Posterior cingulate gyrus (tissue), 11 donors: ENCODE data around the gene MGAT3.

Experiments
- DNase-seq, 10 donors: peaks; one replicate each; pipeline versions ENCODE4 v3.0.0 to v3.0.0-alpha.2; 2020 to 2021; ENCODE audit warnings: mixed read lengths in 3 of 10
- intact Hi-C: fragments of 100-400 bp; cut with DNase I; formaldehyde crosslinking; loops from one replicate; pipeline ENCODE4 v1.15.1; 2023

Gene MGAT3

DNA sequence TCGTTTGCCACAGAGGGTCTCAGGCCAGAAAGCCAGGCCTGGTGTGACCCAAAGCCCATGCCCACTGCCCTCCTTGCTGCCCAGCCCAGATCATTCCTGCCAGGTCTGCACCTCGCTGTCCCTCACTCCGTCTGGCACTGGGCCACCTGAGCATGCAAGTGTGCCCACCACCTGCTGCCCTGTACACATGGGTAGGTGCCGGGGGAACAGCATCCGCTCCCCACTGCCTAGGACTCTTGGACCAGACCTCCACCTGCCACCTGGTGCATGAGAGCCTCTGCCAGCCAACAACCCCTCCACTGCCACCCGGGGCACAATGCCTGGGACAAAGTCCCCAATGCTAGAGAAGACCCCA lies 12.5 kb downstream of the MGAT3 start:
- intact Hi-C loops, result no loop called here
- no peak for DNase-seq

DNA sequence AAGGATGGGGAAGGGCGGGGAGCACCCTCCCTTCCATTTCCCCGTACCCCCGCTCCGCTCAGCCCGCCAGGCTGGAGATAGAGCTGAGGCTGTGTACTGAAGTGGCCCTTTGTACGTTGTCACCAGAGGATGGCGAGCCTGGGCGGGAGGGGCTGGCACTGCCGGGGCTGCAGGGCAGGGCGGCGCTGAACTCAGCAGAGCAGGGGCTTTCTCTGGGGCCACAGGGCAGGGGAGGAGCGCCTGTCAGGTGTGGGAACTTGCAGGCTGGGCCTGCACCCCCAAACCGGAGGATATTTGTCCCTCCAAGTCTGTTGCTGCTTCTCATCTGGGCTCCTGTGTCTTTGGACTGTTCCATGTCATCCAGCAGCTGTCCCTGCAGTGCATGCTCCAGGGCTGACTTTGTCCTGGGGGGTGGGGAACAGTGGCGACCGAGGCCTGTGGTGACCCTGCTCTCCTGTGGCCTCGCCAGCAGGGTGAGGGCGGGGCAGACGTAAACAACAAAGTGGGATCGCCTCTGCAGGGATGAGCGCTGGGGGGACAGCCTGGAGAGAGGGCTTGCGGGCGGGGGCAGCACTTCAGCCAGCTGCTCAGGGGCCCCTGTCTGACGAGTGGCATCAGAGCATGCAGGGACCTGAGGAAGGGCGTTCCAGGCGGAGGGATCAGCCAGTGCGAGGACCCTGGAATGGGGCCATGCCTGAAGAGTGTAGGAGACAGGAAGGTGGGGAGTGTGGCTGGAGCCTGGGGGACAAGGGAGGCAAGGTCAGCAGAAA lies 13.1 kb downstream of the MGAT3 start:
- intact Hi-C loops, result no loop called here
- peak; percentile 73 to 98 (median 87) for DNase-seq

DNA sequence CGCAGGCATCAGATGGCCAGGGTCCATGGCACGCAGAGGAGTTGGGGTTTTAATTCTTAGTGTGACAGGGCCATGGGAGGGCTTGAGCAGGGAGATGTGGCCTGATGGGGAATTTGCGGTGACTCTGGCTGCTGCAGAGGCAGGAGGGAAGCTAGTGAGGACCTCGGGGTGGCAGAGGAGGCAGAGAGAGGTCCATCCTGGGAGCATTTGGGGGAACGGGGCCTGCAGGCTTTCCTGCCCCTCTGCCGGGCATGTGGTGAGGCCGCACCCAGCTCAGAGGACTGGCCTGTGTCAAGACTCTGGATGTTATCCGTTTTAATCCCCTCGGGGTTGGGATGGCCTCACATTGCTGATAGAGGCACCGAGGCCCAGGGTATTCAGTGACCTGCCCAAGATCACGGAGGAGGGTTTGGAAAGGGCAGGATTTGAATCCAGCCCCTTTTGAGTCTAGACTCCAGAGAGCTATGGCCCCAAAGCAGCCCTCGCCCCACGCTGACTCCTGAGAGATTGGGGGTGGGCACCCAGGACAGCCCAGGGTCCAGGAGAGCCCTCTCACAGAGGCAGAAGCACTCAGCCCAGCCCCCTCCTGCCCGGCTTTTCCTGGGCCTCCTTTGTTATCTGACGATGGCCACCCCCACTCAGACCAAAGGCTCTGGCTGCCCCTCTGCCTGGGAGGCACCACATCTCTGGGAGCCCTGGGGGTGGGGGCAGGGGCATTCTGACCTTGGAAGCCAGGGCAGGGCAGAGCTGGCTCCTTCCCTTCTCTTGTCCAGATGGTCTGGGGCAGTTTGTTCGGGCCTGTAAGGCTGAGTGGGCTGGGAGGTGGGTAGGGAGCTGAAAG lies 13.9 kb downstream of the MGAT3 start:
- DNase-seq, result no peak
- intact Hi-C loops, result no loop called here

DNA sequence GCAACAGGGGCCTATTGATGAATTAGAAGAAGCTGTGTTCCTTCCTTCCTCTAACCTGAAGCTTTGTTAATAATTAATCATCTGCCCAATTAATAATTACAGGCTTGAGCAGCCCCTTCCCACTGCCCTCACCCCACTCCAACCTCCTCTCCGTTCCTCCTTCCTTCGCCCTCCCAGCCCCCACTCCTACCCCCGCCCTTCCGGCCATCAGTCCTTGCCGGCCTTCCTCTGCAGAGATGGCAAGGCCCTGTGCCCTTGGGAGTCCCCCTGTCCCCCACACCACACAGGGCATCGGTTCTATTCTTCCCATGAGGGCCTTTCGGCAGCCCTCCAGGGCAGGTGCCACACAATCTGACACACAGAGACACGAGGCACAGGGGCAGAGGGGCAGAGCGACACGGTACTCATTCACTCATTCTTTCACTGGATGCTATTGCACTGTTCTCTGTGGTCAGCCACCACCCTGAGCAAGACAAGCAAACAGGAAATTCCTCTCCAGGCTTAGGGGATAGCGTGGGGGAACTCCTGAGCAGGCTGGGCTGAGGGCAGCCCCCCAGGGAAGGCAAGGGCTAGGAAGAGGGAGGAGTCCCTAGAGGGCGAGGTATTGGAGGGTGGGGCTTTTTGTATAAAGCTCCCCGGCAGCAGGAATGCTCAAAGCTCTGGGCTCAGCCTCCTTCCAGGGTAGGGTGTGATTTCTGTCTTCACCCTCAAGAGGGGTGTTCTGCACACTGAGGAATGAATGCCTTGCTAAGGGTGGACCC lies 14.7 kb downstream of the MGAT3 start:
- no peak for DNase-seq
- intact Hi-C loops, result no loop called here

DNA sequence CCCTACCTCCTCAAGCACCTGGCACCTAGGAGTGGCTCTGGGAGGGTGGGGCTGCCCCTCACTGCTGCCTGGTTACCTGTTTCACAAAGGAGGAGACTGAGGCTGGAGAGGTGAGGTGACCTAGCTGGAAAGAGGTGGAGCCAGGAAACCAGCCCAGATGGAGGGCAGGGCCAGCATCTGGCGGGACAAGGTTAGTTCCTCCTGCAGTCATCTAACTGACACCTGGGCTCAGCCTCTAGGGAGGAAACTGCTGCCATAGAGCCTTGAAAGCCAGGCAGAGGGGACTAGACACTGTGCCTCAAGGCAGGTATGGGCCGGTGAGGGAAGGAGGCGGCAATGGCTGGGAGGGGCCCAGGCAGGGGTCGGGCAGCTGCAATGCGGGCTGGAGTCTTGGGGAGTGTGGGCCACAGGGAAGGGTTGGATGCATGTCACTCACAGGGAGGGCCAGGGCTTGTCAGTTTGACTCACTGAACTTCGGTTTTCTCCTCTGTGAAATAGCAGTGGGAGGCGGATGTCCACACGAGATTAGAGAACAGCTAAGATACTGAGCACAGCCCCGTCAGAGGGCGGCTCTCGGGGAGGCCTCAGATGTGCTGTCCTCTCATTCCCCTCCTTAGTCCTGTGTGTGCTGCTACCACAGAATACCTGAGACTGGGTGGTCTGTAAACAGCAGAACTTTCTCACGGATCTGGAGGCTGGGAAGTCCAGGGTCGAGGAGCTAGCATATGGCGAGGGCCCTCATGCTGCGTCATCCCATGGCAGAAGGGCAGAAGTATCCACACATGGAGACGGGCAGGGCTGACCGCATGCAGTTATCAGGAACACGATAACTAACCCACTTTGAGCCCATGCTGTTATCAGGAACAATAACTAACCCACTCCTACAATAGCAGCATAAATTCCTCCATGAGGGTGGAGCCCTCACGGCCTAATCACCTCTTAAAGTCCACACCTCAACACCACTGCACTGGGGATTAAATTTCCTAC lies 16.1 kb downstream of the MGAT3 start:
- intact Hi-C loops, result no loop called here

DNA sequence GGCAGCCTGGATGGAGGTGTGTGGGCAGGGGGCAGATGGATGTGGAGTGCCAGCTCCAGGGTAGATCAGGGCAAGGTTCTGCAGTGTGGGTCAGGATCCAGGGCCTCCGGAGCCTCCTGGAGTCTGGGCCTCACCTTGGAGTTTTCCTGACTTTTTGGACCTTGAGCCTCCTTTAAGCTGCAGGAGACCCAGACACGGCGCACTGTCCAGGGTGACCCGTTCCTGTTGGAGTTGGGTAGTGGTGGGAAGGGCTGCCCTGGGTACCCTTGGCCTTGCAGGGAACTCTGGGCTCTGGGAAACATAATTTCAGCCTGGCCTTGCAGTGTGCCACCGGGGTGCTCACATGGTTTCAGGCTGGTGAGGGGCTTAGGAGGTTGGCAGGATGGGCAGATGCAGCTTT lies 17.0 kb downstream of the MGAT3 start:
- no peak for DNase-seq
- intact Hi-C loops, result no loop called here

More for the DNA sequence above, 16.1 kb downstream of the MGAT3 start:
- DNase-seq, result no peak

DNA sequence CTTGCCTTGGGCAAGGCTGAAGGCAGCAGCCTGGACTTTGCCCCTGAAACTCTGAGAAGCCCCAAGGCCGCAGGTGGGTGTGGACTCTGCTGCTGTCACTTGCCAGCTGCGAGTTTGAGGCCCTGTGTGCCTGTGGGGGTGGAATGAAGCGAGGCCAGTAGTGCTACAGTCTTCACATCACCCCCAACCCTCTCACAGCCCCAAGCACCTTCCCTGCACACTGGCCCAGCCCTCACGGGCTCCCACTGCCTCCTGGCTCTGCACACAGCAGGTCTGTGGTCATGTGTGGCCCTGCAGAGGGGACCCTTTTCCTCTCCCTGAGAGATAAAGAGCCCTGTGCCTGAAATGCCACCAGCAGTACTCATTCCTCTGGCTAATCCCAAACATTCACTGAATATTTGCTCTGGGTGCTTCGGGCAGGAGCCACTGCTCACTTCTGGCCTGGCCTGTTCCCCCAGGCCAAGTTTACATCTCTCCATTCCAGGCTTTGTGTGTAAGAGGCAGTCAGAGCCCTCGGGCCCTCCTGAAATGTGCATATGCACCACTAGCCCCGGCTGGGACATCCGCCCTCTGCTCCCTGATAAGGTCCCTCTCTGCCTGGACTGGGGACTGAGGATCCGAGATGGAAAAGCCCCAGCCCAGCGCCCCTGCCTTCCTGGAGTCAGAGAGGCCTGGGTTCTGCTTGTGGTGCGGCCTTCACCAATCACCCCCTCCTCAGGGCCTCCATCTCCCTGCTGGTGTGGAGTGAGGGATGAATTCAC lies 17.7 kb downstream of the MGAT3 start:
- peak in 1 of 10 donors; percentile 80 for DNase-seq
- intact Hi-C loops, result no loop called here

DNA sequence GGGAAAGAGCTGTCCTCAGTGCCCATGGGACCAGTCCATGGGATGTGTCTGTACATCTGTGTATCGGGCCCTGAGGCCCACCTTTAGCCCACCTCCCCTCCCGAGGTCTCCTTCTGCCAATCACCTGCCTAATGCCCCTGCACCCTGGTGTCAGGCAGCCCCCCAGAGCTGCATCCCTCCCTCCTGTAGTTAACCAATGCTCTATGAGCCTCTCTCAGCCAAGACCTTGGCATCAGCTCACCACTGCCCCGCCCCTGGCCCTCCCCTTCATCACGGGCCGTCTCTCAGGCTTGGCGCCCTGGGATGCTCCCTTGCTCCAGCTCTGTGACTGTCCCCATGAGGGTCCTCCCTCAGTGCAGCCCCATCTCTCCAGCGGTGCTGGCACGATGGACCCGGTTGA lies 18.5 kb downstream of the MGAT3 start:
- intact Hi-C loops, result no loop called here
- peak in 5 of 10 donors; percentile 60 to 91 (median 70) for DNase-seq

DNA sequence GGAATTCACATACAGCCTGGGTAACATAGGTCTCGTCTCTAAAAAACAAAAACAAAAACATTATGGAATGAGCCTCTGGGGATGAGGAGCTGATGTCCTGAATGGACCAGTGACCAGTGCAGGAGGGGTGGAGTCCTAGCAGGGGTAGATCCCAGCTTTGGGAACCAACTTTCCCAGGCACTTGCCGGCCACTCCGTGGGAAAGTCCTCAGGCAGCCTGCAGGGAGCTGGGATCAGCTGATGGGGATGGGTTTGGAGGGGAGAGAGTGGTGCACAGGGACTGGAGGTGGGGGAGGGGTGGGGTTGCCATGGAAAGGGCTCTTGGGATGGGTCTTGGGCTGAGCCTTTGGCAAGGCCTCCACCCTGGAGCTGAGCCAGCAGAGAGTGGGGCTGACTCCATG lies 19.1 kb downstream of the MGAT3 start:
- no peak for DNase-seq
- intact Hi-C loops, result no loop called here

DNA sequence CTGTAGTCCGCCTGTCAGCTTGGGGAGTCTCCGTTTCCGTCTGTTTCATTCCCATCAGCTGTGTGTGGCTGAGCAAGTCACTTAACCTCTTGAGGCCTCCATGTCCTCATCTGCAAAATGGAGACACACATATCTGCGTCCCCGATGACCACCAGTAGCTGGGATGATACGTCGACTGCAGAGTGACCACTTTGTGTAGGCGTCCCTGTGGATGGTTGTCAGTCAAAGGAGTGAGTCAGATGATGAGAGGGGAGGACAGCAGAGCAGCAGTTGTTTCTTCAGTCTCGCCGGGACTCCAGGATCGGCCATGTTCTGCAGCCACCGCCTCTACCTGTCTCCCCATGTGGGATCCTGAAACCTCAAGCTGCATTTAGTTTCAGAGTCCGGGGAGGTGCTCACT lies 19.9 kb downstream of the MGAT3 start:
- DNase-seq, result no peak
- intact Hi-C loops, result no loop called here

DNA sequence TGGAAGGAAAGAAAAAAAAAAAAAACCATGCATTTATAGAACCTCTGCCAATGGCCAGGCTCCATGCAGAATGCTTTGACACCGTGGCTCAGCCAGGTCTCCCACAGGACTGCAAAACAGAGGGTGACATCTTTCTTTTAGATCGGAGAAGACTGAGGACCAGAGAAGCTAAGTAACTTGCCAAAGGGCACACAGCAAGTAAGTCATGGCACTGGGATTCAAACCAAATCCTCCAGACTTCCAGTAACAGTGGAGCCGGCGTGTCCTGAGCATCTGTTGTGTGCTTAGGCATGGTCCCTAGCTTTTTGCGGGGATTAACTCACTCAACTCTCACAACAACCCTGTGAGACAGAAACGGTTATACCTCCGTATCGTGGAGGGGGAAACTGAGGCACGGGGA lies 20.7 kb downstream of the MGAT3 start:
- no peak for DNase-seq
- intact Hi-C loops, result no loop called here

DNA sequence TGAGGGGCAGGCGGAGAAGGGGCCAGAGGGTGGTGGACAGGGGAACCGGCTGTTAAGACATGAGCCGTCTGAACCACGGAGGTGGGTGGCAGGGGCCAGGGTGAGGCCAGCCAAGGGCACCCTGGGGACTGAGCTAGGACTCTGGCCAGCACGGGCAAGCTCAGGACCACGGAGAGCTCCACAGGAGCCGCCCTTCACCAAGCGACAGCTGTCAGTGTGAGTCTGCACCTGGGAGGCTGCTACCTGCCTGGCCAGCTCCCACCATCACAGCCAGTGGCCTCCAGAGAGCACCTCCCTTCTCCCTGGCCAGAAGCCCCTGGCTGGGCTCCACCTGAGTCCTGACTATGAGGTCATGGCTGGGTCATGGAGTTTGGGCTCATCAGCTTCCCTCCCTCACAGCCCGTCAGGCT lies 21.6 kb downstream of the MGAT3 start:
- no peak for DNase-seq
- intact Hi-C loops, result no loop called here

DNA sequence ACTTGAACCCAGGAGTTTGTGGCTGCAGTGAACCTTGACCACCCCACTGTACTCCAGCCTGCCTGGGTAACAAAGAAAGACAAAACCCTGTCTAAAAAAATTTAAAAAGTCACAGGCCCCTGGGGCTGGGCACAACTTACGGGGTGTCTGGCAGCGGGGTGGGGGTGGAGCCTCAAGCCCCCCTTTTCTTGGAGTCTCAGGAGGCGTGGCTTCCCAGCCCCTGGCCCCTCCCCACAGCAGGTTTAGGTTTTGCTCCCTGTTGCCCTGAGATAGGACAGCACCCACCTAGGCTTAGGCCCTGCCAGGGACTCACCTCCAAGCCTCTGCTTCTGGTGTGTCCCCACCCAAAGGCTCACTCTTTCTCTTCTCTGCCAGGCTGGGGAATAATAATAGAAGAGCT lies 22.4 kb downstream of the MGAT3 start:
- intact Hi-C loops, result no loop called here
- DNase-seq, result no peak

DNA sequence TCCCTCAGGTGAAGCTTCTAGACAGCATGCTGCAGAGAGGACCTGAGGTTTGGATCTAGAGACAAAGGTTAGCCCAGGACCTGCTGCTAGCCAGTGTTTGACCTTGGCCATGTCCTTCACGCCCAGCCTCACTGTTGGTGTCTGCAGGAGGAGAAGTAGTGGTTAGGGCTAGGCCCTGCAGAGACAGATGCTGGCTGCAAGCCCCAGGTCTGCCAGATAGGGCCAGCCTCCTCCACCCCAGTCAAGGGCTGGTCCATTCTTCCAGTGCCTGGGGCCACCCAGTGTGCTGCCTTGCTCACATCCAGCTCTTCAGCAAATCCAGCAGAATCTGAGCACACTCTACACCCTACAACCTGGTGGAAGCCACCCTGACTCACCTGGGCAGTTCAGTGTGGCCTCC lies 23.7 kb downstream of the MGAT3 start:
- intact Hi-C loops, result no loop called here
- no peak for DNase-seq

DNA sequence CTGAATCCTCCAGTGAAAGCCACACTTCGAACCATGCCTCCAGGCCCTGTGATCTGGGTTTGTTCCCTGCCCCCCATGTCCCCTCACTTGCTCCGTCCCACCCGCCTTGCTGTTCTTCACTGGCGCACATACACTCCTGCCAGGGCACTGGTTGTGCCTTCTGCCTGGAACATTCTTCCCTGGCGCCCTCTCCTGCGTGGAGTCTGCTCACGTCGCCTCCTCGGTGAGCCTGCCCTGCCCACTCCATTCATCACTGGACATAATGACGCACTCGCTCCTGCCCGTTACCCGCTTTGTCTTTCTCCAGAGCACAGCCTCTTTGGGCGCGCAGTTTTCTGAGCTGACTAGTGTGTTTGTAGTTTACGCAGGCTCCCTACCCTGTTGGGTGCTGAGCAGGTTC lies 24.2 kb downstream of the MGAT3 start:
- intact Hi-C loops, result no loop called here
- peak in 5 of 10 donors; percentile 51 to 94 (median 74) for DNase-seq

DNA sequence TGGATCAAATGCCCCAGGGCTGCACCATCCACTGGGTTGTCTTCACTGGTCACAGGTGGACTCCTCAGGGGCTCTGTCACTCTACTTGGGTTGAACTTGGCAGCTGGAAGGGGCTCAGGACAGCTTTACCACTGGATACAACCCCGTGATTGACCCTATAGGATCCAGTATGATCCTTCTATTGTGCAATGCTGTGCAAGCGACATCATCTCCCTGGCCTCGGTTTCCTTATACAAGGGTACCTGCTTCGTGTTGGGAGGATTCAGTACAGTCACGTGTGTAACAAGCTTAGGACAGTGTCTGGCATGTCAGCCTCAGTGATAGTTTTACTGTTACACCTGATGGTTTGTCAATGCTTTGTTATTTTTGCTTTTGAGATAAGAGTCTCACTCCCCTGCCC lies 24.8 kb downstream of the MGAT3 start:
- no peak for DNase-seq
- intact Hi-C loops, result no loop called here

DNA sequence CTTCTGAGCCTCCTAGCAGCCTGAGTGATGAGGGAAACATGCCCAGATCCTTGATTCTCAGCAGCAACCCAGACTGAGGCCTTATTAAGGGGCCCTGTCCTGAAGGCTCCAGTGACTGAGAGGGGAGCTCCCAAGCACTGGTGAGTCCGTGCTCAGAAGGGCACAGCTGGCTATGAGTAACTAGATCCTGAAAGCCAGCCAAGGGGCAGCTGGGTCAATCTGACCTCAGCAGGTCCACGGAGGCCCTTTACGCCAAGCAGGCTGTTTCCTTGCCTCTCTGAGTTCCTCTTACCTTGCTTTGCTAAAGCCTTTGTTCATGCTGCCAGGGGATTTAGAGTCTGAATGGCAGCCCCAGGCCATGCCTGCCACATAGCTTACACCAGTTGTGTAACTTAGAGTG lies 26.0 kb downstream of the MGAT3 start:
- no peak for DNase-seq
- intact Hi-C loops, result no loop called here

DNA sequence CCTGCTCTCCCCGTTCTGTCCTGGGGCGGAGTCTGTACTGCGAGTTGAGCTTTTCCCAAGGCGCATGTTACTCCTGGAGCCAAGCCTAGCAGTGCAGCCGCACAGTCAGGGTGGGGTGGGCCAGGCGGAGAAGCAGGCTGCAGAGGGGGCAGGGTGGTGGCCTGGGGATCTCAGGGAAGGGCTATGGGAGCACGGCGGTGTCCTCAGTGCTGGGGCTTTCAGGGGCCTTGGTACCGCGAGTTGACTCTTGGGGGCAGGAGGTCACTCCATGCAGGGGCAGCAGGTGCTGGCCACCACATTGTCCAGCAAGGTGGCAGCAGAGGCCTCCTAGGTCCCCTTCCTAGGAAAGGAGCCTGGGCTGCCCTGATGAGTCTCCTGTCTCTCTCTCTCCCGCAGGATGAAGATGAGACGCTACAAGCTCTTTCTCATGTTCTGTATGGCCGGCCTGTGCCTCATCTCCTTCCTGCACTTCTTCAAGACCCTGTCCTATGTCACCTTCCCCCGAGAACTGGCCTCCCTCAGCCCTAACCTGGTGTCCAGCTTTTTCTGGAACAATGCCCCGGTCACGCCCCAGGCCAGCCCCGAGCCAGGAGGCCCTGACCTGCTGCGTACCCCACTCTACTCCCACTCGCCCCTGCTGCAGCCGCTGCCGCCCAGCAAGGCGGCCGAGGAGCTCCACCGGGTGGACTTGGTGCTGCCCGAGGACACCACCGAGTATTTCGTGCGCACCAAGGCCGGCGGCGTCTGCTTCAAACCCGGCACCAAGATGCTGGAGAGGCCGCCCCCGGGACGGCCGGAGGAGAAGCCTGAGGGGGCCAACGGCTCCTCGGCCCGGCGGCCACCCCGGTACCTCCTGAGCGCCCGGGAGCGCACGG lies 30.4 kb downstream of the MGAT3 start:
- DNase-seq, result peak in 4 of 10 donors; percentile 37 to 83 (median 70)
- intact Hi-C loops, result no loop called here
